HG03066 (cell line): ENCODE measurements around the gene CLMN.
A peak's percentile ranks its signal among the peaks of the same experiment; 100 is the strongest.

Experiments used
- ATAC-seq: cut with Tn5 transposase; IDR thresholded peaks from one replicate; pipeline ENCODE4 v1.9.1; 2021; ENCODE audit warnings: low read depth; ENCODE audit not compliant: unreplicated experiment

Gene CLMN

GRCh38 chr14:95323361-95323760 lies 3.7 kb upstream of the CLMN start:
- ATAC-seq, result no peak

GRCh38 chr14:95322651-95323050 lies 2.9 kb upstream of the CLMN start:
- no peak for ATAC-seq

- no peak for ATAC-seq
These were observed 2.2 kb upstream of the CLMN start for GRCh38 chr14:95321693-95322455.

GRCh38 chr14:95320955-95321600 lies 1.4 kb upstream of the CLMN start:
- ATAC-seq, result no peak

- no peak for ATAC-seq
These were observed 579 bp upstream of the CLMN start for GRCh38 chr14:95320078-95320895.

GRCh38 chr14:95318399-95319311 lies 1.1 kb downstream of the CLMN start:
- ATAC-seq, result no peak

GRCh38 chr14:95317817-95318343 lies 1.8 kb downstream of the CLMN start:
- ATAC-seq, result no peak

- no peak for ATAC-seq
These were observed 2.9 kb downstream of the CLMN start for GRCh38 chr14:95316821-95317220.

- ATAC-seq, result no peak
These were observed 4.1 kb downstream of the CLMN start for GRCh38 chr14:95315579-95315978.

GRCh38 chr14:95315156-95315555 lies 4.6 kb downstream of the CLMN start:
- ATAC-seq, result no peak

GRCh38 chr14:95314609-95315008 lies 5.1 kb downstream of the CLMN start:
- peak; percentile 61 for ATAC-seq

GRCh38 chr14:95313707-95314106 lies 6.0 kb downstream of the CLMN start:
- ATAC-seq, result no peak

GRCh38 chr14:95313190-95313589 lies 6.5 kb downstream of the CLMN start:
- no peak for ATAC-seq

GRCh38 chr14:95312311-95312710 lies 7.4 kb downstream of the CLMN start:
- ATAC-seq, result no peak

- no peak for ATAC-seq
These were observed 8.0 kb downstream of the CLMN start for GRCh38 chr14:95311752-95312151.

GRCh38 chr14:95310635-95311380 lies 8.9 kb downstream of the CLMN start:
- no peak for ATAC-seq

- no peak for ATAC-seq
These were observed 10.3 kb downstream of the CLMN start for GRCh38 chr14:95309261-95310051.

GRCh38 chr14:95308073-95308472 lies 11.6 kb downstream of the CLMN start:
- no peak for ATAC-seq
